Common myeloid progenitor, CD34-positive (primary cell): Measurements from ENCODE around the gene ATP9B.

Source experiments
- CTCF ChIA-PET: fragments of 350-600 bp; sonication (Branson Sonifier 250); formaldehyde crosslinking; loops from one replicate; lab custom pipeline; 2021; ENCODE audit warnings: antibody characterized with exemption; lab: Charles Lee
- POLR2A ChIA-PET: fragments of 350-600 bp; sonication (Branson Sonifier 250); formaldehyde crosslinking; loops from one replicate; lab custom pipeline; 2021; ENCODE audit warnings: antibody characterized with exemption; lab: Charles Lee
- DNase-seq, 3 donors: peaks; one replicate each; pipeline versions ENCODE4 v3.0.0 to v3.0.0-alpha.2; 2013
- H3K27ac ChIP-seq, 2 experiments: 1 replicate in 1 of 2; 2 replicates in 1 of 2; pipeline ENCODE4 v1.7.0; 2013; ENCODE audit warnings: inconsistent platforms in 2 of 2, low read length in 2 of 2, mild to moderate bottlenecking in 2 of 2, low read depth in 1 of 2, moderate library complexity in 1 of 2; ENCODE audit not compliant: severe bottlenecking in 2 of 2, insufficient read depth in 1 of 2, poor library complexity in 1 of 2
- H3K27me3 ChIP-seq, 5 experiments: replicated peaks in 2 of 5; 1 replicate in 3 of 5; 2 replicates in 2 of 5; pipeline versions ENCODE4 v1.6.1 to v1.7.0; 2013; ENCODE audit warnings: low read length in 4 of 5, mild to moderate bottlenecking in 2 of 5, moderate library complexity in 2 of 5, inconsistent platforms in 1 of 5; ENCODE audit not compliant: insufficient read depth in 5 of 5, control insufficient read depth in 4 of 5
- H3K36me3 ChIP-seq, 4 experiments: 1 replicate in 2 of 4; 2 replicates in 2 of 4; pipeline versions ENCODE4 v1.6.1 to v1.7.0; 2013; ENCODE audit warnings: low read length in 3 of 4, control low read depth in 1 of 4, mild to moderate bottlenecking in 1 of 4; ENCODE audit not compliant: control insufficient read depth in 4 of 4, insufficient read depth in 4 of 4
- H3K4me1 ChIP-seq, 4 experiments: 1 replicate in 3 of 4; 2 replicates in 1 of 4; pipeline versions ENCODE4 v1.6.1 to v1.7.1; 2013; ENCODE audit warnings: low read length in 3 of 4, mild to moderate bottlenecking in 3 of 4, control low read depth in 1 of 4, inconsistent platforms in 1 of 4, moderate library complexity in 1 of 4; ENCODE audit not compliant: control insufficient read depth in 4 of 4, insufficient read depth in 4 of 4; ENCODE audit errors: control extremely low read depth in 1 of 4
- H3K4me3 ChIP-seq, 7 experiments: 1 replicate in 4 of 7; 2 replicates in 3 of 7; pipeline versions ENCODE4 v1.5.1 to v1.7.0; 2013; ENCODE audit warnings: mild to moderate bottlenecking in 7 of 7, low read length in 6 of 7, moderate library complexity in 6 of 7, inconsistent platforms in 2 of 7, low read depth in 2 of 7, control low read depth in 1 of 7; ENCODE audit not compliant: insufficient read depth in 4 of 7, control insufficient read depth in 1 of 7; ENCODE audit errors: extremely low read depth in 1 of 7
- H3K9me3 ChIP-seq, 5 experiments: 1 replicate in 4 of 5; 2 replicates in 1 of 5; pipeline versions ENCODE4 v1.6.1 to v1.7.1; 2013; ENCODE audit warnings: low read length in 4 of 5, mild to moderate bottlenecking in 2 of 5, inconsistent platforms in 1 of 5, low read depth in 1 of 5, moderate library complexity in 1 of 5; ENCODE audit not compliant: control insufficient read depth in 4 of 5, insufficient read depth in 2 of 5; ENCODE audit errors: control extremely low read depth in 1 of 5
- WGBS: methylation state at CpG from one replicate; pipeline ENCODE4 v1.1.5; 2013; ENCODE audit not compliant: insufficient coverage; 5-methylcytosine and 5-hydroxymethylcytosine counted together

ATP9B gene

GRCh38 chr18:79302120-79302519, 232.9 kb downstream of the ATP9B start:
- Histone ChIP-seq H3K27me3 (no peaks in the 10 kb centered on the region), H3K9me3 (no peaks in the 10 kb centered on the region), H3K4me1 (no peaks in the 10 kb centered on the region), H3K27ac (no peak overlapping the region), H3K36me3 (peaks cover 6 to 28% (median 17%) of the 10 kb centered on the region in 4 experiments), H3K4me3 (no peak overlapping the region)
- CTCF ChIA-PET: no interaction called here
- no peak for DNase-seq
- 97% methylated on average over 15 of the region's 15 CpGs for WGBS
- POLR2A ChIA-PET: no interaction called here

GRCh38 chr18:79305911-79306310, 236.7 kb downstream of the ATP9B start:
- Histone ChIP-seq H3K4me3 (no peak overlapping the region), H3K27me3 (no peaks in the 10 kb centered on the region), H3K27ac (no peak overlapping the region), H3K36me3 (peaks cover 6 to 41% (median 18%) of the 10 kb centered on the region in 4 experiments), H3K9me3 (no peaks in the 10 kb centered on the region), H3K4me1 (no peaks in the 10 kb centered on the region)
- WGBS: 96% methylated on average over 9 of the region's 9 CpGs
- DNase-seq: no peak
- ChIA-PET CTCF (interaction anchor here (1.0 kb wide), 1 partner anchor 16 kb away, joined by 3 read pairs; no protein-coding TSS in a partner anchor), POLR2A (no interaction called here)

GRCh38 chr18:79309614-79310358, 240.6 kb downstream of the ATP9B start:
- no peak for DNase-seq
- Histone ChIP-seq H3K27me3 (no peaks in the 10 kb centered on the region), H3K36me3 (peaks cover 12 to 43% (median 21%) of the 10 kb centered on the region in 4 experiments), H3K4me1 (no peaks in the 10 kb centered on the region), H3K27ac (no peak overlapping the region), H3K4me3 (no peak overlapping the region), H3K9me3 (no peaks in the 10 kb centered on the region)
- CTCF ChIA-PET: no interaction called here
- 98% methylated on average over 11 of the region's 11 CpGs for WGBS
- POLR2A ChIA-PET: no interaction called here

GRCh38 chr18:79314838-79315388, 245.7 kb downstream of the ATP9B start:
- DNase-seq: no peak
- H3K4me3 ChIP-seq: no peak overlapping the region
- H3K27me3 ChIP-seq: no peaks in the 10 kb centered on the region
- no peak overlapping the region for H3K27ac ChIP-seq
- peaks cover 0 to 9% (median 0%) of the 10 kb centered on the region in 4 experiments for H3K4me1 ChIP-seq
- WGBS: 97% methylated on average over 10 of the region's 12 CpGs
- peaks cover 0 to 14% (median 4%) of the 10 kb centered on the region in 5 experiments for H3K9me3 ChIP-seq
- POLR2A ChIA-PET: no interaction called here
- CTCF ChIA-PET: no interaction called here
- peaks cover 12 to 40% (median 23%) of the 10 kb centered on the region in 4 experiments for H3K36me3 ChIP-seq

GRCh38 chr18:79315596-79315995, 246.4 kb downstream of the ATP9B start:
- H3K36me3 ChIP-seq: peaks cover 12 to 35% (median 22%) of the 10 kb centered on the region in 4 experiments
- peaks cover 0 to 9% (median 0%) of the 10 kb centered on the region in 4 experiments for H3K4me1 ChIP-seq
- H3K9me3 ChIP-seq: peaks cover 0 to 14% (median 4%) of the 10 kb centered on the region in 5 experiments
- WGBS: 100% methylated on average over 1 of the region's 2 CpGs
- ChIA-PET POLR2A (no interaction called here), CTCF (no interaction called here)
- no peak overlapping the region for H3K4me3 ChIP-seq
- no peak overlapping the region for H3K27ac ChIP-seq
- DNase-seq: no peak
- H3K27me3 ChIP-seq: no peaks in the 10 kb centered on the region

- DNase-seq: no peak
- WGBS: 96% methylated on average over 2 of the region's 2 CpGs
- ChIA-PET POLR2A (no interaction called here), CTCF (no interaction called here)
- Histone ChIP-seq H3K36me3 (peaks cover 12 to 32% (median 18%) of the 10 kb centered on the region in 4 experiments), H3K4me1 (peaks cover 0 to 9% (median 0%) of the 10 kb centered on the region in 4 experiments), H3K27ac (no peak overlapping the region), H3K4me3 (no peak overlapping the region), H3K27me3 (no peaks in the 10 kb centered on the region), H3K9me3 (peaks cover 0 to 14% (median 4%) of the 10 kb centered on the region in 5 experiments)
Observed at GRCh38 chr18:79317703-79318102, 248.5 kb downstream of the ATP9B start.

- CTCF ChIA-PET: no interaction called here
- DNase-seq: no peak
- WGBS: 83% methylated on average over 7 of the region's 9 CpGs
- Histone ChIP-seq H3K36me3 (peaks cover 11 to 32% (median 16%) of the 10 kb centered on the region in 4 experiments), H3K27me3 (no peaks in the 10 kb centered on the region), H3K9me3 (peaks cover 0 to 14% (median 4%) of the 10 kb centered on the region in 5 experiments), H3K27ac (no peak overlapping the region), H3K4me3 (no peak overlapping the region), H3K4me1 (peaks cover 0 to 9% (median 0%) of the 10 kb centered on the region in 4 experiments)
- POLR2A ChIA-PET: no interaction called here
Observed at GRCh38 chr18:79318142-79318673, 249.0 kb downstream of the ATP9B start.
